HG03442 (cell line): ENCODE results near the gene CEACAM16.

Experiments used
- ATAC-seq: cut with Tn5 transposase; IDR thresholded peaks from one replicate; pipeline ENCODE4 v1.9.1; 2021; ENCODE audit warnings: mild to moderate bottlenecking, moderate library complexity; ENCODE audit not compliant: unreplicated experiment

Gene CEACAM16

DNA sequence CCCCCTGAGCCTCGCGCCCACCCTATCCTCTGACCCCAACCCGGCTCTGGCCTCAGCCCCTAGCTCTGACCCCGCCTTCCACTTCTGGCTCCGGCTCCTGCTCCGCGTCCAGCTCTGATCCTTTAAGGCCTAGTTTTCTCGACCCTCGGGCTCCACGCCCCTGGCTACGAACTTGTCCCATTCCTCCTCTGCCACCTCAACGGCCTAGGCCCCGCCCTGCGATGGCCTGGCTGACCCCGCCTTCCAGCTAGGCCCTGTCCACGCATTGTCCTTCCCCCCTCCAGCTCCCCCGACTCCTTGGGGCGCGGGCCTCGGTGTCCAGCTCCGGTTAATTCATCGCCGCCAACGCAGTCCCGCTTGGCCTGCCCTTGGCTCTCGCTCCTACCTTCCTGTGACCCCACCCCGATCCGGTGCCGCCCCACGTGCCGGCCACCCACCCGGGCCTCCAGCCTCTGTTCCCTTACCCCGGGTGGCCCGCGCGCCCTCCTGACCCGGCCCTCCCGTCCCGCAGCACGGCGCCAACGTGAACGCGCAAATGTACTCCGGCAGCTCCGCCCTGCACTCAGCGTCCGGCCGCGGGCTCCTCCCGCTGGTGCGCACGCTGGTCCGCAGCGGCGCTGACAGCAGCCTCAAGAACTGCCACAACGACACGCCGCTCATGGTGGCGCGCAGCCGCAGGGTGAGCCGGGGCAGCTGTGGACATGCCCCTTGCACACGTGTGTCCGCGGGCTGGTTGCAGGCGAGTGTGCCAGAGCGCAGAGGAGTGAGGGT lies 59.0 kb downstream of the CEACAM16 start:
- ATAC-seq, result no peak

GRCh38 chr19:44758596-44758995 lies 59.6 kb downstream of the CEACAM16 start:
- no peak for ATAC-seq

DNA sequence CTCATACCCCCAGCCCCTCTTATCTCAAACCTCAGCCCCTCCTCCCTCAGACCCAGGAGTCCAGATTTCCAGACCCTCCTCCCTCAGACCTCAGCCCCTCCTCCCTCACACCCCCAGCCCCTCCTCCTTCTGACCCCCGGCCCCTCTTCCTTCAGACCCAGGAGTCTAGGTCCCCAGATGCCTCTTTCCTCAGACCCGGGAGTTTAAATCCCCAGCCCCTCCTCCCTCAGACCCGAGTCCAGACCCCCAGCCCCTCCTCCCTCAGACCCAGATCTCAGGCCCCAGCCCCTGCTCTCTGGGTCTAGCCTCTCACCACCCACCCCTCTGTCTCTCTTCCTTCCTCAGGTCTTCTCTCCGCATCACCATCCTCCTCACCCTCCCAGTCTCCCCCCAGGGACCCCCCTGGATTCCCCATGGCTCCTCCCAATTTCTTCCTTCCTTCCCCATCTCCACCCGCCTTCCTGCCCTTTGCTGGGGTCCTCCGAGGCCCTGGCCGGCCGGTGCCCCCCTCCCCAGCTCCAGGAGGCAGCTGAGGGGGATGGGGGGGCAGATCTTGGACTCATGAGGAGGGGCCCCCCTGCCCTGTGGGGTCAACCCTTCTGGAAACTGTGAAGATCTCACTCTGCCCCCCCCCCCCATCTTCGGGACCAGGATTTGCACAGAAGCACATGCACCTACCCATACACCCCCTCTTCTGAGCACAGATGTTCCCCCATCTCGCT lies 60.3 kb downstream of the CEACAM16 start:
- no peak for ATAC-seq
